ENCODE results near the gene STARD3NL. TPM values are rescaled to one million over a fixed set of nuclear protein-coding genes. Genes with fewer than 3 reads are reported as not detected.

Gene STARD3NL
- total and polyA plus RNA-seq, 2 of the 4 experiments (the other 2 are of a cell fraction): 51.6 to 69.7 TPM

DNA sequence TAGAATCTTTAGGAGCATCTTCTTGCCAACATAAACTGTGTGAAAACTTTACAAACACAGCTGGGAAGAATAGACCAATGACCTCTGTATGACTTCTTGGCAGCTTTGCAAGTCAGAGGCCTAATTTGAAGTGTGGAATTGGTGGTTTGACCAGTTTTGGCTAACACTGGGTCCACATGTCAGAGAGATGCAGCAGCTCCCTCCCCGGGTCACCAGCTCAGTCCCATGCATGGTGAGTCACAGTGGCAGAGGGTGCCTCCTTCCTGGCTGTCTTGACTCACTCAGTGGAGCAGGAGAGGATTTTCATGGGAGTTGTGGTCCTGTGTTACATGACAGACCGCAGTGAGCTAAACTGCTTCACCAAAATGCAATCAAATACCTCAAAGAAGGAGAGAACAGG, 8.2 kb upstream of the STARD3NL start:
- no peak overlapping the region for H2BK120ac ChIP-seq (ENCODE audit: low read depth, low read length)
- intact Hi-C loops (cut with micrococcal nuclease) (loop anchor here (5.0 to 10.0 kb wide), 2 partner anchors 43 to 1515 kb away; no protein-coding TSS in a partner anchor), dilution Hi-C loops (cut with HindIII; ENCODE audit: low sequenced_read_pairs, unreplicated experiment) (no loop called here), in situ Hi-C loops (cut with MboI; ENCODE audit: low sequenced_read_pairs) (no loop called here)
- no TSS peak for BruUV-seq (replicated peaks)
- H3K9me1 ChIP-seq (ENCODE audit: insufficient read depth, low read length): no peaks in the 10 kb centered on the region
- no peak overlapping the region for H3K4ac ChIP-seq (ENCODE audit: low read depth, low read length)
- POLR2A ChIA-PET (ENCODE audit: unreplicated experiment): no interaction called here
- peak; percentile 77 for DNase-seq
- H3K4me3 ChIP-seq (ENCODE audit: insufficient read depth, low read depth, low read length): no peak overlapping the region
- no peak overlapping the region for H3K23ac ChIP-seq (ENCODE audit: low read depth, low read length)
- H3K4me2 ChIP-seq (ENCODE audit: low read depth, low read length): peak overlapping the region; percentile 0; the same call in 1 of the 2 replicates
- no peak overlapping the region for H2BK15ac ChIP-seq (ENCODE audit: low read depth, low read length)
- no peak overlapping the region for H2AK9ac ChIP-seq (replicated peaks; ENCODE audit: low read depth, low read length, poor library complexity)
- no peak overlapping the region for H2AK5ac ChIP-seq (ENCODE audit: low read depth, low read length)
- H3K56ac ChIP-seq (ENCODE audit: extremely low read depth, insufficient read depth, low read length): no peak overlapping the region
- H4K8ac ChIP-seq (ENCODE audit: low read depth in 2 of 2, low read length in 2 of 2): no peak overlapping the region
- CTCF ChIA-PET: interaction anchor here (1.0 kb wide), 1 partner anchor 46 kb away, joined by 4 read pairs; no protein-coding TSS in a partner anchor
- no peaks in the 10 kb centered on the region for H3K9me3 ChIP-seq (ENCODE audit: control insufficient read depth, insufficient read depth, low read length)
- no peaks in the 10 kb centered on the region for H3K36me3 ChIP-seq (ENCODE audit: control insufficient read depth, insufficient read depth, low read length)
- H3K79me1 ChIP-seq (ENCODE audit: low read depth in 1 of 2, low read length in 2 of 2): no peaks in the 10 kb centered on the region
- 0 out of 2 replicates have a peak, but pooled peaks have one; percentile 16 for TF ChIP-seq MXI1 (IDR thresholded peaks at IDR 0.05; ENCODE audit: borderline replicate concordance, low read depth, low read length)
- TF ChIP-seq, protein P1, sequence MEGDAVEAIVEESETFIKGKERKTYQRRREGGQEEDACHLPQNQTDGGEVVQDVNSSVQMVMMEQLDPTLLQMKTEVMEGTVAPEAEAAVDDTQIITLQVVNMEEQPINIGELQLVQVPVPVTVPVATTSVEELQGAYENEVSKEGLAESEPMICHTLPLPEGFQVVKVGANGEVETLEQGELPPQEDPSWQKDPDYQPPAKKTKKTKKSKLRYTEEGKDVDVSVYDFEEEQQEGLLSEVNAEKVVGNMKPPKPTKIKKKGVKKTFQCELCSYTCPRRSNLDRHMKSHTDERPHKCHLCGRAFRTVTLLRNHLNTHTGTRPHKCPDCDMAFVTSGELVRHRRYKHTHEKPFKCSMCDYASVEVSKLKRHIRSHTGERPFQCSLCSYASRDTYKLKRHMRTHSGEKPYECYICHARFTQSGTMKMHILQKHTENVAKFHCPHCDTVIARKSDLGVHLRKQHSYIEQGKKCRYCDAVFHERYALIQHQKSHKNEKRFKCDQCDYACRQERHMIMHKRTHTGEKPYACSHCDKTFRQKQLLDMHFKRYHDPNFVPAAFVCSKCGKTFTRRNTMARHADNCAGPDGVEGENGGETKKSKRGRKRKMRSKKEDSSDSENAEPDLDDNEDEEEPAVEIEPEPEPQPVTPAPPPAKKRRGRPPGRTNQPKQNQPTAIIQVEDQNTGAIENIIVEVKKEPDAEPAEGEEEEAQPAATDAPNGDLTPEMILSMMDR (conservative IDR thresholded peaks at IDR 0.05; ENCODE audit: low read depth, low read length): no peak
- no peak for TF ChIP-seq POLR2A (IDR thresholded peaks at IDR 0.05; ENCODE audit: low read depth, low read length)
- H3K9ac ChIP-seq (ENCODE audit: low read depth, low read length): no peak overlapping the region
- no peak overlapping the region for H4K91ac ChIP-seq (ENCODE audit: insufficient read depth, low read depth, low read length)
- H2AFZ ChIP-seq (replicated peaks; ENCODE audit: low read length, poor library complexity): peak overlapping the region; percentile 81
- H2BK5ac ChIP-seq (ENCODE audit: low read depth, low read length, poor library complexity, severe bottlenecking): no peak overlapping the region
- H4K5ac ChIP-seq (ENCODE audit: low read depth, low read length): no peak overlapping the region
- no CpG with 5 or more reads among the region's 2 CpGs for WGBS, 2 experiments (ENCODE audit: extremely low coverage in 2 of 2, insufficient read length in 1 of 2)
- ATAC-seq (ENCODE audit: low read depth): peak; percentile 84
- H3K4me1 ChIP-seq (ENCODE audit: control insufficient read depth, insufficient read depth, low read length): peaks cover 4% of the 10 kb centered on the region; the same call in 1 of the 2 replicates
- no peak overlapping the region for H3K18ac ChIP-seq (ENCODE audit: low read depth, low read length)
- H3K27me3 ChIP-seq (ENCODE audit: control insufficient read depth, insufficient read depth, low read length): no peaks in the 10 kb centered on the region
- H3K14ac ChIP-seq (replicated peaks; ENCODE audit: low read depth, low read length): no peak overlapping the region
- no peaks in the 10 kb centered on the region for H4K20me1 ChIP-seq (ENCODE audit: insufficient read depth, low read length)
- peak overlapping the region; percentile 21; the same call in 1 of the 2 replicates for H3K27ac ChIP-seq (ENCODE audit: insufficient read depth, low read length)
- H2BK20ac ChIP-seq (ENCODE audit: low read depth, low read length): no peak overlapping the region

All from IMR-90 (cell line).